Upper lobe of left lung (tissue), 6 donors: ENCODE measurements around the gene ARHGAP42. TPM values are rescaled to one million over a fixed set of nuclear protein-coding genes. Genes with fewer than 3 reads are reported as not detected.
A peak's percentile ranks its signal among the peaks of the same experiment; 100 is the strongest.

Source experiments
- ATAC-seq, 2 donors: fragments of 200-7000 bp; cut with Tn5 transposase; one replicate each; pipeline ENCODE4 v1.9.1; 2022; ENCODE audit warnings: mild to moderate bottlenecking in 2 of 2, moderate library complexity in 2 of 2; ENCODE audit not compliant: low FRiP score in 2 of 2
- DNase-seq, 2 donors: peaks; one replicate each; pipeline ENCODE4 v3.0.0-alpha.2; 2019 to 2020
- H3K27ac ChIP-seq, 4 donors: fragments of 200-600 bp; sonication (generic); one replicate each; pipeline ENCODE4 v1.5.1; 2016 to 2019
- H3K27me3 ChIP-seq, 4 donors: fragments of 200-600 bp; sonication (generic); one replicate each; pipeline ENCODE4 v1.5.1; 2017 to 2019
- H3K36me3 ChIP-seq, 4 donors: fragments of 200-600 bp; sonication (generic); one replicate each; pipeline ENCODE4 v1.5.1; 2016 to 2019
- H3K4me1 ChIP-seq, 4 donors: fragments of 200-600 bp; sonication (generic); one replicate each; pipeline ENCODE4 v1.5.1; 2018 to 2019
- H3K4me3 ChIP-seq, 4 donors: fragments of 200-600 bp; sonication (generic); one replicate each; pipeline ENCODE4 v1.5.1; 2017 to 2019; ENCODE audit warnings: mild to moderate bottlenecking in 2 of 4, moderate library complexity in 1 of 4
- H3K9me3 ChIP-seq, 4 donors: fragments of 200-600 bp; sonication (generic); one replicate each; pipeline ENCODE4 v1.5.1; 2018 to 2019
- EP300 ChIP-seq, 4 donors: sonication (generic); formaldehyde crosslinking; IDR thresholded peaks; one replicate each; pipeline ENCODE4 v1.5.1; 2017; ENCODE audit warnings: antibody characterized with exemption in 4 of 4, control low read depth in 2 of 4
- POLR2A ChIP-seq, 4 donors: fragments of 450-650 bp; IDR thresholded peaks; one replicate each; pipeline ENCODE4 v1.5.1; 2016 to 2017; ENCODE audit warnings: antibody characterized with exemption in 4 of 4, mild to moderate bottlenecking in 2 of 4
- POLR2AphosphoS5 ChIP-seq, 2 donors: sonication (generic); formaldehyde crosslinking; IDR thresholded peaks; one replicate each; pipeline ENCODE4 v1.5.1; 2017; ENCODE audit warnings: antibody characterized with exemption in 2 of 2
- WGBS, 2 donors: methylation state at CpG; one replicate each; pipeline ENCODE4 v1.1.5; 2017 to 2018; 5-methylcytosine and 5-hydroxymethylcytosine counted together
- total RNA-seq, 6 donors: library from RNA; depleted of rRNA in 4 of 6; stranded (reverse); fragments of >200 nt in 4 of 6; gene quantifications; one replicate each; pipeline versions ENCODE4 v1.1.0 to v1.2.1, GENCODE V29; 2016 to 2021
- TF ChIP-seq, protein P1 (sequence below), 6 experiments: fragments of 450-650 bp in 4 of 6; fragments of 200-600 bp in 2 of 6; sonication (generic) in 2 of 6; IDR thresholded peaks; one replicate each; pipeline ENCODE4 v1.5.1; 2016 to 2019; ENCODE audit warnings: antibody characterized with exemption in 6 of 6
- donor health status: DM: no; HTN: no; CAD: no; lungs with moderate emphysema.
- donor health status: DM: no; HTN: yes; CAD: no; lungs with severe emphysema.

The ARHGAP42 gene
- total RNA-seq, 6 donors from 2014 or later, result 8.7 to 44.9 (median 23.6) TPM

DNA sequence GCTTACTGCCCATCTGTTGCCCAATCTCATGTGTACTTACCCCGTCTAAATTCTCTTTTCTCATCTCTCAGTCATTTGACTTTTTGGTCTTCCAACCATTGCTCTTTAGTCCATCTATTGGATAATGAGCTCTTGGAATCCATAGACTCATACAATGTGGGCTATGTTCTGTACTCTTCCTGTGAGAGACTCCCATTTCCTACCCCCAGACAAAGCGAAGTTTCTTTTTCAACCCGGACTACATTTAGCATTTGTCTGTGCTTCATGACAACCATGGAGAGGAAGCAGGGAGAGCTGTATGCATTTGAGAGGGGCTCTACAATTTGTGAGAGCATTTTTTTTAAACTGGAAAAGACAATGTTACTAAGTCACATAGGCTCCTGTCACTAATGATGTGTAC, 4.0 kb upstream of the ARHGAP42 start:
- peaks cover 0 to 9% (median 5%) of the 10 kb centered on the region in 4 donors for H3K4me1 ChIP-seq
- ATAC-seq (no peak), DNase-seq (no peak)
- no peaks in the 10 kb centered on the region for H3K27me3 ChIP-seq
- H3K36me3 ChIP-seq, result no peaks in the 10 kb centered on the region
- no peaks in the 10 kb centered on the region for H3K9me3 ChIP-seq
- 50 to 55% methylated on average over 3 of the region's 3 CpGs for WGBS, 2 donors
- no peak for TF ChIP-seq POLR2AphosphoS5 (IDR thresholded peaks at IDR 0.05)
- TF ChIP-seq EP300 (IDR thresholded peaks at IDR 0.05), result no peak
- TF ChIP-seq POLR2A (IDR thresholded peaks at IDR 0.05), result no peak
- TF ChIP-seq, protein P1, sequence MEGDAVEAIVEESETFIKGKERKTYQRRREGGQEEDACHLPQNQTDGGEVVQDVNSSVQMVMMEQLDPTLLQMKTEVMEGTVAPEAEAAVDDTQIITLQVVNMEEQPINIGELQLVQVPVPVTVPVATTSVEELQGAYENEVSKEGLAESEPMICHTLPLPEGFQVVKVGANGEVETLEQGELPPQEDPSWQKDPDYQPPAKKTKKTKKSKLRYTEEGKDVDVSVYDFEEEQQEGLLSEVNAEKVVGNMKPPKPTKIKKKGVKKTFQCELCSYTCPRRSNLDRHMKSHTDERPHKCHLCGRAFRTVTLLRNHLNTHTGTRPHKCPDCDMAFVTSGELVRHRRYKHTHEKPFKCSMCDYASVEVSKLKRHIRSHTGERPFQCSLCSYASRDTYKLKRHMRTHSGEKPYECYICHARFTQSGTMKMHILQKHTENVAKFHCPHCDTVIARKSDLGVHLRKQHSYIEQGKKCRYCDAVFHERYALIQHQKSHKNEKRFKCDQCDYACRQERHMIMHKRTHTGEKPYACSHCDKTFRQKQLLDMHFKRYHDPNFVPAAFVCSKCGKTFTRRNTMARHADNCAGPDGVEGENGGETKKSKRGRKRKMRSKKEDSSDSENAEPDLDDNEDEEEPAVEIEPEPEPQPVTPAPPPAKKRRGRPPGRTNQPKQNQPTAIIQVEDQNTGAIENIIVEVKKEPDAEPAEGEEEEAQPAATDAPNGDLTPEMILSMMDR (IDR thresholded peaks at IDR 0.05), result no peak
- no peak overlapping the region for H3K4me3 ChIP-seq
- H3K27ac ChIP-seq, result no peak overlapping the region

DNA sequence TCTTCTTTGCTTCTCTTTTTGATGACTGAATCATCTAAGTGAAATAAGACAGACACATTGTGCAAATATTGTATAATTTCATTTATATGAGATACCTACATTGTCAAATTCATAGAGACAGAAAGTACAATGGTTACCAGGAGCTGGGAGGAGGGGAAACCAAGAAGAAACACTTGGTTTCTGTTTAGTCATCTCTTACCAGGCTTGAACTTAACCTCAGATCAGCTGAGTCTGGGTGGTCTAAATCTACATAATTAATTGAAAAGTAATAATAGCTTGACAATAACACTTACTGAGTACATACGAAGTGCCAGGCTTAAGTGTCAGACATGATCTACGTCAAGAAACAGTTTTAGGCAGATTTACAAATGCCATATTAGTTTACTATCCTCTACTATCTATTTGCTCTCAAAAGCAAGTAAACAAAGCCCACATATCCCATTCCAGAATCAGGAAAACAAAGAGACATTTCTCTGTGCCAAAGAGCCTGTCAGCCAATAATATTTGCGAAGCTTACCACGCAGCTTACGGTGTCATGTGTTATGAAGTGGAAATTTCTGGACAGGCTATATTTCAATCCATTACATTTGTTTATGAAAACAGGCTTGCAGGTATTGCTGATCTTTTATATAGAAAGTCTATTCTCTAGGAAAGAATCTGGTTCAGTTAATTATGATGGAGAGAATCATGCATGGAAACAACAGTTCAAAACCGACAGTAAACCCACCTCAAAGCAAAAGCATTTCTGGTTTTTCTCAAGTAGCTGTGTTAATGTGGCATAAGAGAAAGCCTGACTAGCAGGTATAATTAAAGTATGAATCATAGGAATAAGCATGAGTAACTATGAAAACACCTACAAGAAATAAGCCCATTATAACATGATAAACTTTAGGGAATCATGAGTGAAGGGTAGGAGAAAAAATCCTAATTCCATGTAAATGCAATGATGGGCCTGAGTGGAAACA, 2.7 kb upstream of the ARHGAP42 start:
- TF ChIP-seq POLR2AphosphoS5 (IDR thresholded peaks at IDR 0.05) (no peak), EP300 (IDR thresholded peaks at IDR 0.05) (no peak), POLR2A (IDR thresholded peaks at IDR 0.05) (no peak)
- TF ChIP-seq, protein P1 (IDR thresholded peaks at IDR 0.05), result no peak
- H3K9me3 ChIP-seq, result no peaks in the 10 kb centered on the region
- no peak overlapping the region for H3K4me3 ChIP-seq
- H3K27me3 ChIP-seq, result no peaks in the 10 kb centered on the region
- peak overlapping the region in 2 of 4 donors; percentile 7 to 42 for H3K27ac ChIP-seq
- no peaks in the 10 kb centered on the region for H3K36me3 ChIP-seq
- ATAC-seq (no peak), DNase-seq (no peak)
- peaks cover 0 to 9% (median 5%) of the 10 kb centered on the region in 4 donors for H3K4me1 ChIP-seq
- WGBS, 2 donors, result 74 to 75% methylated on average over 6 of the region's 6 CpGs

DNA sequence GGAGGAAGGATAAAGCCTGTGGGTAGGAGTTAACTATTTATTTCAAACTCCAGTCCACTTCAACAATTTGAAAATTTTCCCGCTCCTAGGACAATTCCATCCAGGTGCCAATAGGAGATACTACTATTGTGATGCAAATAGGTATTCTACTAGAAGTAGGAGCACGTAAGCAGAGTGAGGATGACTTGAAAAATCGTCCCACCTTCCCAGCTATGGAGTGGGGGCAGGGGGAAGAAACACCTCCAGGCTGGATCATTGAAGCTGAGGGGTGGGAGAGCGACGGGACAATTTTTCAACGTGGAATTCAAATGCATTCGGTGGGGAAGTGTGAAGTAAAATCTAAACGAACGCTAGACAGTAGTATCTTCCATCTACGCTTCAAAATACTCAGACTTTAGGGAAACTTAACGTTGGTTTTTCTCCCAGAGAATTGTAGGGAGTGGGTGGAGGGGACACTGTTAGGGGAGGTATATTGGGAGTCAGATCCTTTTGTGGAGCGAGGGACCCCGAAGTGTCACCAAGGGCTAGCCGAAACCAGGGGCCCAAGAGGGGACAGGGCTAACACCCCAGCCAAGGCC, 523 bp upstream of the ARHGAP42 start:
- no peak for TF ChIP-seq POLR2A (IDR thresholded peaks at IDR 0.05)
- TF ChIP-seq, protein P1 (IDR thresholded peaks at IDR 0.05), result no peak
- no peak for TF ChIP-seq POLR2AphosphoS5 (IDR thresholded peaks at IDR 0.05)
- no peak for TF ChIP-seq EP300 (IDR thresholded peaks at IDR 0.05)
- H3K27me3 ChIP-seq, result no peaks in the 10 kb centered on the region
- peak overlapping the region; percentile 39 to 73 (median 57) for H3K4me3 ChIP-seq
- no peaks in the 10 kb centered on the region for H3K36me3 ChIP-seq
- H3K9me3 ChIP-seq, result no peaks in the 10 kb centered on the region
- 43 to 45% methylated on average over 14 of the region's 14 CpGs for WGBS, 2 donors
- no peak for ATAC-seq
- peak overlapping the region; percentile 74 to 81 (median 78) for H3K27ac ChIP-seq
- DNase-seq, result no peak
- H3K4me1 ChIP-seq, result peaks cover 0 to 6% (median 3%) of the 10 kb centered on the region in 4 donors

DNA sequence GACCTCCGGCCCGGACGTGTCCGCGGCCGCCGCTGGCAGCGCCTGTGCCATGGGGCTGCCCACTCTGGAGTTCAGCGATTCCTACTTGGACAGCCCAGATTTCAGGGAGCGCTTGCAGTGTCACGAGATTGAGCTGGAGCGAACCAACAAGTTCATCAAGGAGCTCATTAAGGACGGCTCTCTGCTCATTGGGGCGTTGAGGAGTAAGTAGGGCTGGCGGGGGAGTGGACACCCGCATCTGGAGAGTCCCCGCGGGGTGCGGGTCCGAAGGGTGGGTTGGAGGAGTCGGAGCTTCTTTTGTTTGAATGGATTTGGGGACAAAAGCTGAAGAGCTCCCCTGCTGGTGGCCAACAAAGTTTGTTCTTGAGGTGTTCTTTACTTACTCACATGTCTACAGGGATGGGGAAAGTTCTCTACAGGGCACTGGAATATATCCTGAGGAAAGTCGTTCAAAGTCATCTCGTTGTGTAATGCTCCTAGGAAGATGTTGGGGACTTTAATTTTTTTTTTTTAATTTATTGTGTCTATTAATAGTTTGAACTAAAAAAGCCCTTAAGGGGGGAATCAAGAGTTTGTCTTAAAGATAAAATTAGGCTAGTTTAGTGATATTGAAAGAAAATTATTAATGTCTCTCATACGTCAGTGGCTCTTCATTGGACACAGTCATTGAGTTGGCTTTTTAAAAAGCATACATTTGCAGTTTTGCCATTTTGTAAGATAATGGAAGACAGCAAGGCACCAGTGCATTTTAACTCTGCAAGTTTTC, 725 bp downstream of the ARHGAP42 start:
- ATAC-seq, result peak; percentile 73 to 86
- peak overlapping the region; percentile 74 to 81 (median 78) for H3K27ac ChIP-seq
- WGBS, 2 donors, result 2 to 3% methylated on average over 4 to 24 of the region's 24 CpGs
- H3K4me3 ChIP-seq, result peak overlapping the region; percentile 50 to 73 (median 61)
- H3K36me3 ChIP-seq, result no peaks in the 10 kb centered on the region
- no peaks in the 10 kb centered on the region for H3K9me3 ChIP-seq
- TF ChIP-seq, protein P1 (IDR thresholded peaks at IDR 0.05), result peak in 4 of 6 experiments; percentile 34 to 54 (median 46)
- TF ChIP-seq POLR2A (IDR thresholded peaks at IDR 0.05) (peak in 1 of 4 donors; percentile 27), POLR2AphosphoS5 (IDR thresholded peaks at IDR 0.05) (no peak)
- H3K27me3 ChIP-seq, result no peaks in the 10 kb centered on the region
- H3K4me1 ChIP-seq, result peaks cover 0 to 6% (median 3%) of the 10 kb centered on the region in 4 donors
- DNase-seq, result peak in 1 of 2 donors; percentile 34
